HG03460 (cell line): ENCODE results near the gene SPAG9.
A peak's percentile ranks its signal among the peaks of the same experiment; 100 is the strongest.
"Not testable (repeated sequence)": the region's sequence is repeated elsewhere in the genome, so short reads cannot be mapped to it uniquely, and the experiment has no call there.

ENCODE experiments used
- ATAC-seq: cut with Tn5 transposase; IDR thresholded peaks from one replicate; pipeline ENCODE4 v1.9.1; 2021; ENCODE audit not compliant: unreplicated experiment

The SPAG9 gene

DNA sequence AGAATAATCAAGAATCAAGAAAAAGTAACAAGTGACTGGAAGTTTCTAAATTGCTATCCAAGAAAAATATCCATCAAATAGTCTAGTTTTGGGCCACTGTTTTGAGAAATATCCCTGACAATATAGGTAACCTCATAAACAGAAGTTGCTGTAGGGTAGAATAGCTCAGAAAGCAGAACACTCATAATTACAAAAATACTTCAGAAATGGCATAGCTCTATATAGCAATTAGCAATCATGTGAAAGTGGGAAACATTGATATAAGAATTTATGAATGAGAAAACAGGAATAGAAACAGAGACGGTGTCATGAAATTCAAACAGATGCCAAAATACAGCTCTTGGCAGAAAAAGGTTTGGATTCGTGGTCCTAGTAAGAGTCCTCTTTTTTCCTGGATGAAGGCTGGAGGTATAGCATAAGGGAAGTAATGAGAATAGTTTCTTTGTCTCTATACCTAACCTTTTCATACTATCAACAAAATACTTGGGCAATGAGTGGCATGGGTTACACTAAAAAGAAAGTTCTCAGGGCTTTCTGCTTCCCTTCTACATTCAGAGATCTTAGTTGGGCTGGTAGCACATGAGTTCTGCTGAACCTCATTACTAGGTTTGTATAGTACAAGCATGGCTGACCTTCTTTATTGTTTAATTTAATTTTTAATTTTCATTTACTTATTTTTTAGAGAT is 33.5 kb downstream of the SPAG9 start:
- ATAC-seq: no peak

DNA sequence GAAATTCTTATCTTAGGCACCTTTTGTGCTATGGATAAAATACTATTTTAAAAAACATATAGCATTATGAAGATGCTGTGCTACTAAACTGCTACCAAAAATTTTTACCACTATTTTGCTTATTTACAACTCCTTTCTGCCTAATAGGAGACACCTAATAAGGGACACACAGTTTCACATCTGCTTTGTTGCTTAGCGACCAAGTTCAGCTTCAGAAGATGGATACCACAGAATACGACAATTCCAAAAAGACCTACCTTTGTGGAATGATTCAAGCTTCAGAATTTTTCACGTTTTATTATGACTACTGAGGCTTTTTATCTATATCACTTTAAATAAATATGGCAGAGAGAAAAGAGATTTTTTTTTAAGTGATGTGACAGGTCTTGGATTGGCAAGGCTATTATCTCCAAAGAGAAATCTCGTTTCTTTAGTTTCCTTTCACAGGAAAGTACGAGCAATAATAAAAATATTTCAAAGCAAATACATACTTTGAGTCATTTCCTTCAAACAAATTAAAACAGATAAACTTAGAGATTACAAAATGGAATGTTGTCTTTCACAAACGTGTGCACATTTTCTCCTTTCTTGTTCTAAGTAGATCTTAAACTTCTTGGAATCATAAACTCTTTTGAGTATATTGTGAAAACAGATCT is 35.4 kb downstream of the SPAG9 start:
- no peak for ATAC-seq

DNA sequence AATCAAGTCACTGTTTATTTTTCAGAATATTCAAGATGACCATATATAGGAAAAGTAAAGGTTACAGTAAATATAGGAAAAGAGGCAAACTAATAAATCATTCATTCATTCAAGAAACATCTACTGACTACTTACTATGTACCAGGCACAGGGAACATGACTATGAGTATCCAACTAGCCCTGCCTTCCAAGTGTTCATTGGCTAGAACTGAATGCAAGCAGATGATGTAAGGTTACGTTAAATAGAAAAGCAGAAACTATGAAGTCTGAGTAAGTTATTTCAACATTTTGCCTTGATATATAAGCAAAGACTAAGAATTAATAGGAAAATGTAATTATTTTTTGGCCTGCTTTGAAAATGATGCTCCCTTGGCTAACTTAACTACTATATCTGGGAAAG is 36.7 kb downstream of the SPAG9 start:
- ATAC-seq: no peak

DNA sequence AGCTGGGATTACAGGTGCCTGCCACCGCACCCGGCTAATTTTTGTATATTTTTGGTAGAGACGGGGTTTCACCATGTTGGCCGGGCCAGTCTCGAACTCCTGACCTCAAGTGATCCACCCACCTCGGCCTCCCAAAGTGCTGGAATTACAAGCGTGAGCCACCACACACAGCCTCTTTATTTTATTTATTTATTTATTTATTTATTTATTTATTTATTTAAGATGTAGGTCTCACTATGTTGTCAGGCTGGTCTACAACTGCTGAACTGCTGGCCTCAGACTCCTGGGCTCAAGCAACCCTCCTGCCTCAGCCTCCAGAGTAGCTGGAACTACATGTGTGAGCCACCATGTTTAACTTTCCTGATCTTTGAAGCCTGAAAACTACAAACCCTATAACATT is 37.3 kb downstream of the SPAG9 start:
- ATAC-seq: not testable (repeated sequence)

DNA sequence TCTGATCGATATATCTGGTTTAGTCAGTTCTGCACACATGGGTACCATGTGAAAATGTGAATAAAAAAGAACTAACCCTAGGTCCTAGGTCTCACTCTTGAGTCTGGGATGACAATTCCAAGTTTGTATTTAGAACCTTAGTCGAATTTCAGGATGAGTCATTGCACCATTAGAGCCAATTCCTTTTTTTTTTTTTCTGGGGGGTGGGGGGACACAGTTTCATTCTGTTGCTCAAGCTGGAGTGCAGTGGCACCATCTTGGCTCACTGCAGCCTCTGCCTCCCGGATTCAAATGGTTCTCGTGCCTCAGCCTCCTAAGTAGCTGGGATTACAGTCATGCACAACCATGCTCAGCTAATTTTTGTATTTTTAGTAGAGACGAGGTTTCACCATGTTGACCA is 41.6 kb downstream of the SPAG9 start:
- ATAC-seq: no peak

DNA sequence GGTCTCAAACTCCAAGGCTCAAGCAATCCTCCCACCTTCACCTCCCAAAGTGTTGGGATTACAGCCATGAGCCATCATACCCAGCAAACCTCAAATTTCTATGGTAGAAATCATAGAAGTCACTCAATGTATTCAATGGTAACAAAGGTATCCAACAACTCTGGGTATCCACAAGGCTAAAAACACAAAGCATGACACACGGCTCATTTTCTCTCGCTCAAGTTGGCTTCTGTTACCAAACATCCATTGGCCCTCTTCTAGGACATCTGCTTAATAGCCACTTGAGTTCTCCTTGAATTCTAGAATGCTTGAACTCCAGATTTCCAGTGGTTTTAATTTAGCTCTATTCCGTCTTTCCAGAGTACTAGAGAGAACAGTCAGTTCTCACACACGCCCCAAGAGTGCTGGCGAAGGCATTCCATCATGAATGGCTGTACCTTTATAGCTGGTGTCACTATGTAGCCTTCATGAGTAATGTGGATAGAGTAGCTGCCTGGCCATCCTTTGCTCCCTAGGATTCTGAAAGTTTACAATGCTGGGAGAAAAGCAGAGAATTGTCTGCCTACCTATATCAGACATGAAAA is 42.6 kb downstream of the SPAG9 start:
- ATAC-seq: no peak

DNA sequence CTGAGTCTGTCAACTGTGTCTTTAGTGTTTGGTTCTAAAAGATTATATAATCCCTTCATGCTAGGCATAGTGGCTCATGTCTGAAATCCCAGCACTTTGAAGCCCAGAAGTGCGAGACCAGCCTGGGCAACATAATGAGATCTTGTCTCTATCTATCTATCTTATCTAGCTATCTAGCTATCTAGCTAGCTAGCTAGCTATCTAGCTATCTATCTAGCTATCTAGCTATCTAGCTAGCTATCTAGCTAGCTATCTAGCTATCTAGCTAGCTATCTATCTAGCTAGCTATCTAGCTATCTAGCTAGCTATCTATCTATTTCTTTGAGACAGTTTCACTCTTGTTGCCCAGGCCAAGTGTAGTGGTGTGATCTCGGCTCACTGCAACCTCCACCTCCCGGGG is 43.8 kb downstream of the SPAG9 start:
- ATAC-seq: no peak

DNA sequence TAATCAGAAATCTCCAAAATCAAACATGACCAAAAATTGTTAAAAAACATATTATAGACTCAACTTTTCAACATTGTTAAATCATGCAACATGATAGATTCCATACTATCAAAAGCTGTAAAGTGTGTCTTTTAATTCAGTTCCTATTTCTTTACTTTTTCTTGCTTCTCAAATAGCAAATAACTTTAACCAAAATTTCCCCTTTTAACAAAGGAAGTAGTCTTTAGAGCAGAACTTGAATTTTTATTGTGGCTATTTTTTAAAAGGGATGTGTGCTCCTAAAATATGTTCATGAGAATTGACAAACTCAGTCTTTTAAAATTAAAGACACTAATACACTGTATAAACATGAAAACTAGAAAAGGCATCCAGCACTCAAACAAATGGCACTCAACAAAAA is 49.1 kb downstream of the SPAG9 start:
- no peak for ATAC-seq

DNA sequence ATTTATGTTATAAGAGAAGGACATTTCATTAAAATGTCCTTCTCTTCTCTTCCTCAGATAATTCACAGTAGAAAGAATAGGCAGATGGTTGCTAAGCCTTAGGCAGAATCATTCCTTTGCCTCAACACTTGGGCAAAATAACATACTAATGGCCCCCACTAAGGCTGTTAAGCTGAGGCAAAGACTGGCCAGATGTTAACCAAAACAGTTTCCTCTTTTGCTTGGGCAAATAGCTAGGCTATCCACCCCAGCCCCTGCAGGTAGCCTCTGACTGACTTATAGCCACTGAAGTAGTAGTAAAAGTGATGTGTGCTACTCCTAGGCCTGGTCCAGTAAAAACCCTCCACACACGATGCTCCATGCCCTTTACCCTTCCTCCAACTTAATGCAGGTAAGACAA is 55.2 kb downstream of the SPAG9 start:
- no peak for ATAC-seq

DNA sequence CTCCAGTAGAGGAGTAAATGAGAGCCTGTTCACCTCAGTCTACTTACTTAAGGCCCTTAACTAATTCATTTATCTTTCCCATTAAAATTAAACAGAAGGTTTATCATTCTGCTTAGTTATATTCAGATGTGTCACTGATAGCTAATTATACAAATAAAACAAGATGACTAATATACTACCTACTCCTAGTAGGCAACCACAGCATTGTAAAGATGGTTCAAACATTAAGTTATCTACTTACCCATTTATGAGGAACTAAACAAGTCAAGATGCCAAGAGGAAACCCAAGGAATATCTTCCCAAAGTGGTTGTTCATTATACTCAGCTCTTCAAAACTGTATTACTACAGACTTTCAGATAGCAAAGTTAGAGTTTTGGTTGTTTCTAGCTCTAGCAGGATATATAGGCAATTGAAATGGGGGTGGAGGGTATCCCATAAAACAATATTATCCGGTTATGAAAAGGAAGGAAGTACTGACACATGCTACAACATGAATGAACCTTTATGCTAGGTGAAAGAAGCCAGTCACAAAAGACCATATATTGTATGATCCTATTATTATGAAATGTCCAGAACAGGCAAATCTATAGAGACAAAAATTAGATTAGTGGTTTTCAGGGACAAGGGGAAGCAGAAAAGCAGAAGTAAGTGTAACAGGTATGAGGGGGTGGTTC is 56.5 kb downstream of the SPAG9 start:
- ATAC-seq: no peak

DNA sequence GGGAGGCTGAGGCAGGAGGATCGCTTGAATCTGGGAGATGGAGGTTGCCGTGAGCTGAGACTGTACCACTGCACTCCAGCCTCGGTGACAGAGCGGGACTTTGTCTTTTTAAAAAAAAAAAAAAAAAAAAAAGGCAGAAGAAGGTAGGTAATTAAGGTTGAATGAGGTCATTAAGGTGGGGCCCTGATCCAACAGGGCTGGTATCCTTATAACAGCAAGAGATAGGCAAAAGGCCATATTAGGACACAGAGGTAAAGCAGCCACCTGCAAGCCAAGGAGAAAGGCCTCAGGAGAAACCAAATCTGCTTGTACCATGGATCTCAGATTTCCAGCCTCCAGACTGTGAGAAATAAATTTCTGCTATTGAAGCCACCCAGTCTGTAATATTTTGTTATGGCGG is 60.3 kb downstream of the SPAG9 start:
- ATAC-seq: no peak

DNA sequence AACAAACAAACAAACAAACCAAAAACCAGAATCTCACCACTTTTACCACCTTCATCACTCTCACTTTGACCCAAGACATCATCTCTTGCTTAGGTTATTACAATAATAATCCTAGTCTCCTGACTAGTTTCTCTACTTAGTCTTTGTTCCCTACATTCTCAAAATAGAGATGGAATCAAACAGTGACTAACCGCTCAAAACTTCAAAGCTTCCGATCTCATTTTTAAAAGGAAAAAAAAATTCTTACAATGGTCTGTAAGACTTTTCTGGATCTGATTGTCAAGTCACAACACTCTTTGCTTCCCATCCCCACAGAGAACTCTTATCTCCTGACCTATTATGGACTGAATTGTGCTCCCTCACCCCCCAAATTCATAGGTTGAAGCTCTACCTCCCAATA is 60.9 kb downstream of the SPAG9 start:
- ATAC-seq: no peak

DNA sequence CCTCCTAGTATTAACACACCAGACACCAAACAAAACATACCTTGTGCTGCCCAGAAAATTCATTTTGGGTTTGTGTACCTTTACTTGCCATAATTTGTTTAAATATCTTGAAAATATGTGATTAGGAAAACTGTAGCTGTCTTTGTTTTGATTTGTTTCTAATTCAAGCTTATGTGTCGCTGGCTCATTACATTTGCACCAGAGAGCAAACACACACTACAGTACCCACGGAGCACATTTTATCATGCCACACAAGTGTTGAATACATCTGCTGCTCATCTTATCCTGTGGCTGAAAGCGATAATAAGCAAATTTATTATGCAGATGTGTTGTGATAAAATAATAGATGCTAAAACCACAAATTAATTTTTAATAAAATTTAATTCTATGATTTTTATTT is 63.1 kb downstream of the SPAG9 start:
- no peak for ATAC-seq

DNA sequence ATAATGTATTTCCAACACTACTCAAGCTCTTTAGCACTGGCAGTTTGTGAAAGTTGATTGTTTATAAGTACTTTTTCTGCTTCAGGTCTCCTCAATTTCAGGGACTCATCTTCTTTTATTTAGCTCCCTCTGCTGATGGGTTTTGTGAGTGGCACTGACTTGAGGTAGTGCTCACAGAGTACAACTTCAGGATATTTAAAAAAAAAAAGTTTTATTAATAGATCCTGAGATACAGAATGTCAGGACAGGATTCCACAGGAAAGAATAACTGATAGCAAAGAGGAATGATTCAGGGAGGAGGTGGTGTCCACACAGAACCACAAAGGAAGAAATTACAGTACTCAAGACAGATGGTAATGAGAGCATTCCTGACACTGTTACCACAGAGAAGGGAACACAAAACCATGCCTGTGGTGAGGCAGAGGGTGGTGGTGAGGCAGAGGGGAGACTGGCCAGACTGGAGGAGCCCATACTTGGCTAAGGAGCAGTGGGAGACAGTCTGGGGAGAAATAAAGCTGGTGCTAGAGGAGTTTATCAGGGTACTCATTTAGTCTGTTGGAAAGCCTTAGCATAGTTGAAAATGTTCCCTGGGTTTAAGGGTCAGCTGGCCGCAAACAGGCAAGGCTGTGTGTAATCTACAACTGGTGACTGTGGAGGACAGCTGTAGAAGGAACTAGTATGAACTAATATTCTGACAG is 63.7 kb downstream of the SPAG9 start:
- ATAC-seq: no peak

DNA sequence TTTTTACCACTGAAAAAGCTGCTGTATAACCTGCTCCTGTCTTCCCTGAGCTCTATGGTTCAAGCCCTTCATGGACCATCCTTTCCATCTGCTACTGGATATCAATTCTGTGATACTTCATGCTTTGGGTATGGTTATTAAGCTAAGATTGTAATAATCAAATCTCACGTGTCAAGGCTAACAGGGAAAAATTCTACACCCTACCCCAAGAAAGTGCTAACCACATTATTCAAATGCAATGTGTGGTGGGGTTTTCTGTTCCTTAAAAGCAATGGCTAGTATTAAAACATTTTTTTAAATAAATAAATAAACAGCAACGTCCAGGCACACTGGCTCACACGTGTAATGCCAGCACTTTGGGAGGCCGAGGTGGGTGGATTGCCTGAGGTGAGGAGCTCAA is 65.9 kb downstream of the SPAG9 start:
- ATAC-seq: no peak

DNA sequence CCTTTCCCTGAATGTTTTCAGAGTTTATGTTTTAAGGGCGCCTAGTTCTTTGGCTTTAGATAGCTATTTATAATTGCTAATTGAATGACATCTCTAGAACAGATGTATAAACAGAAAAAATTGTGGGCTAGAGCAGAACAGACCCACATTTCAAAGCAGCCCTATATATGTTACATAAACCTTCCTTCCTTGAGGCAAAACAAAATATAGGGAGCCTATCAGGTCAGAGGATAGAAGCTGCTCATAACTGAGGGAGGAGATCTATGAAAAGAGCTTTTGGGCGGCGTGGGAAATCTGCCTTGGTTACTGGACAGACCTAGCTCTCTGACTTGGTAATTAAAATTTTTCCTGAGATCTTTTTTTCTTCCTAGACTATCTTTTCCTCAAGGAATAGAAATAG is 68.4 kb downstream of the SPAG9 start:
- no peak for ATAC-seq

DNA sequence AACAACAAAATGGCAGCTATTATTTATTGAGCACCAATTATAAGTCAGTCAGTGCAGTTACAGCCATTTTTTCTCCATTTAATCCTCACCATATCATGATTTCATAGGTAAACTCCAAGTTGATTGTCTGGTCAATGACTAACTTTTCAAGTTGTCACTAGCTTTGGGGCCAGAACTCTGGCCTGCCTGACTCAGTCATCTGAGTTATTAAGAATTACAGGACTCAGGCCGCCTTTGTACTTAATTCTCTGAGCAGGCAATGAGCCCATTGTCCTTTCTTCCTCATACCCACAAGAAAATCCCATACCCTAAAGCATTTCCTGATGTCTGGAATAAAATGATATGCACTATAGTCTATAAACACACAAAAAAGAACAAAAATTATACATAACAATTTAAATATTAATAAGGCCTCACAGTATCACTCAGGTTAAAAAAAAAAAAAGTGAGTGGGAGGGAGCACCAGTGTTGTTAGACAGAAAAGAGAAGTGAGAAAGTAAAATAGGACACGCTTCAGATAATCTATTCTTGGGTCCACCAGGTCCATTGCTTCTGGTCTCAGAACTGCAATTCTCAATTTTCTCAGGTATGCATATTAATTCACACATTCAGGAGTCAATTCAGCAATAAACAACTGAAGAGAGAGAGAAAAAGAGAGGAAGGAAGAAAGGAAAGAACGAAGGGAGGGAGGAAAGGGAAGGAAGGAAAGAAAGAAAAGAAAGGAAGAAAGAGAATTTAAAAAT is 70.2 kb downstream of the SPAG9 start:
- peak; percentile 87 for ATAC-seq

DNA sequence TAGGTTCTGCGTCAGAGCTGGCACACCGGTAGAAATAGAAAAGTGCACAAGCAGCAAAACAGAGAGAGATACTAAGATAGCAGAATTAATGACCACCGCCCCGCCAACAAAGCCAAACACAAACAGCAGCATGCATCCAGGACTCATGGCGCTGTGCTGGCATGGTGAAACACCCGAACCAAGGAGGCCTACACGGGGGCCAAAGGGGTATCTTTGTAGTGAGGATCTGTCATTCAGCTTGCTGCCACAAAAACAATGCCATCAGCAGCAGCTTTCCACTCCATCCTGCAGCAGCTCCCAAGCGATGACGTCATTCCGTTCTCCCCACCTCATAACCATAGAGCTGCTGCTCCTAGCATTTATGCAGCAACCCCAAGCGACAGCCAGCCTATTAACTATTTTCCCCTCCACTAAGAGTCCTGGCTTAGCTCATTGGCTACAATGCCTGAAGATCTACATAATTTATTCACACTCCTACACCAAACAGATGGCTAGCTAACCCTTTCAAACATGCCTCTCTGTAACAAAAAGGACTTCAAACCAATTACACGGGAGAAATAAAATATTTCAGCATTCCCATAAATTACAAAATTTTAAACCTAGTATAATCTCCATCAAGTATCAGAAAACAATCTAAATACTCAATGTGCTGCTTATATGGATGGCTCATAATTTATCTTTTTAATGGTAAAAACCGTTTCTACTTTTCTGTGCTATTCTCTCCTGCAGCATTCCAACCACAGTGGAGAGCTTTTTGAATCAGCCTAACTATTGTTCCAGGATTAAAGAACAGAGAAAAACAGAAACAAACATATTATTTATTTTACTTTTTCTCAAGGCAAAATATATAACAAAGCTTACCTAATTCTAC is 73.9 kb downstream of the SPAG9 start:
- ATAC-seq: no peak

DNA sequence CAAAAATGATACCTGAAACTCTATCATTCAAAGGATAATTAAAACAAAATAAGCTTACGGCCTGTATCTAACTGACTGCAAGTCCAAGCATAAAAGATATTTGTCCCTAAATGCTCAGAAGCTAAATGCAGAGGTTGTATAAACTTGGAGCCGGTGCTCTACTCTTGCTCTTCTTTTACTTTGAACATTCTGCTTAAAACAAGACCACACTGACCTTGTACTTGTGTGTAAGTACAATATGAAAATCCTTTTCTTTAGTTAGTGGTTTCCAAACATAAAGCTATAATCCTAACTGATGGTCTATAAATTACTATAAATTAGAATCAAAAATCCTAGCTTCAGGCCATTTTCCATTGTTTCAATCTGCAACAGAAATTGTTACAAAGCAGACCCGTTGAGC is 74.6 kb downstream of the SPAG9 start:
- no peak for ATAC-seq

DNA sequence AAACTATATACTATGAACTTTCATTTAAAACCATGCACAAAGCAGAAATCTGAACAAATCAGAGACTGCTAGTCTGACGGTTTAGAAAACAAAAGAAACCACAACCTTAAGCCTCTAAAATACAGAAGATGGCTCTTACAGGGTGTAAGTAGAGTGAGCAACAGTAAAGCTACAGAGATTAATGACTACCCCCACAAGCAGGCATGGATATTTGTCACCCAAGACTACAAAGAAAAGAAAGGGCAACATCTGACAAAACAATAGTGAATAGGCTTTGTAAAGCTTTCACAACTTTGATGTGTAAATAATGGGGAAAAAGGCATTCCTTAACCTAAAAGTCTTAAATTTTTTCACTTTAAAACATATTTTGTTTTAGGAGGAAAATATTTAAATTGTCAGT is 75.0 kb downstream of the SPAG9 start:
- no peak for ATAC-seq
